ENCODE measurements around the gene OSBPL5. TPM values are rescaled to one million over a fixed set of nuclear protein-coding genes. Genes with fewer than 3 reads are reported as not detected.
"Not testable (repeated sequence)": the region's sequence is repeated elsewhere in the genome, so short reads cannot be mapped to it uniquely, and the experiment has no call there.

Gene OSBPL5
- total RNA-seq, 2 donors from 2014 or later, result 6.3 to 7.0 TPM

DNA sequence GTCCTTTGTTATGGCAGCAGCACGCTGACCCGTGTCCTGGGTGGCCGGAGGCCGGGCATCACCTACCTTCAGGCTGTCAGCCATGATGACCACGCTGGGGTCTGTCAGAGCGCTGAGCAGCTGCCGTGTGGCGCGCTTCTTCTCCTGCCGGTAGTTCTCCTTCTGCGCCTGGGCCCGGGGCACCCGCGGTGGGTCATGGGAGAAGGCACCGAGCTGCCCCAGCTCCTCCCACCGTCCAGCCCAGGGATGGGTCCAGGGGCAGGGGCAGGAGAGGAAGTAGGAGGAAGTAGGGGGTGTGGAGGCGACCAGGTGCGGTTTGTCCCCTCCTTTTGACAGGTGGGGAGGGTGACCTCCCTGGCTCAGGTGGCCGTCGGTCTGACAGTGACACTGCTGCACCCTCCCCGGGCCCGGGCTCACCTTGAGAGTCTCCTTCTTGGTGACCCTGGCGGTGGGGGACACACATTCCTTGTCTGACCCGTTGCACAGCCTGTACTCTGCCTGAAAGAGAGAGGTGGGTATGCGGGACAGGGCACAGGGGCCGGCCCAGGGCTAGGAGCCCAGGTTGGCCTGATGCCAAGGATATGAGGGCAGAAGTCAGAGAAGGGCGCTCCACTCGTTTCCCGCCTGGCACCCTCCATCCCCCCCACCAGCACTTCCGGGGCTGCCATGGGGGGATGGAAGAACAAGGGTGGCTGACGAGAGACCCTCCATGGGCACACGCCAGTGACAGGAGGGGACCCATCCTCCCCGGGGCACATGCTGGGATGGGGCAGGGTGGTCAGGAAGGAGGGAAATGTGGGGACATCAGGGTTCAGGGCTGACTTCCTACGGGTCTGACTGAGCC lies 43.0 kb downstream of the OSBPL5 start:
- H3K4me1 Mint-ChIP-seq (ENCODE audit: low read depth), result no peaks in the 10 kb centered on the region
- no peak for ATAC-seq (replicated peaks in 1 of 2)
- no peak for DNase-seq
- no peaks in the 10 kb centered on the region for H3K36me3 Mint-ChIP-seq (ENCODE audit: insufficient read depth in 2 of 2)
- no peak overlapping the region for H3K27ac Mint-ChIP-seq
- no peaks in the 10 kb centered on the region for H3K9me3 Mint-ChIP-seq
- H3K4me3 Mint-ChIP-seq, result no peak overlapping the region
- no peaks in the 10 kb centered on the region for H3K27me3 Mint-ChIP-seq (ENCODE audit: low read depth)

DNA sequence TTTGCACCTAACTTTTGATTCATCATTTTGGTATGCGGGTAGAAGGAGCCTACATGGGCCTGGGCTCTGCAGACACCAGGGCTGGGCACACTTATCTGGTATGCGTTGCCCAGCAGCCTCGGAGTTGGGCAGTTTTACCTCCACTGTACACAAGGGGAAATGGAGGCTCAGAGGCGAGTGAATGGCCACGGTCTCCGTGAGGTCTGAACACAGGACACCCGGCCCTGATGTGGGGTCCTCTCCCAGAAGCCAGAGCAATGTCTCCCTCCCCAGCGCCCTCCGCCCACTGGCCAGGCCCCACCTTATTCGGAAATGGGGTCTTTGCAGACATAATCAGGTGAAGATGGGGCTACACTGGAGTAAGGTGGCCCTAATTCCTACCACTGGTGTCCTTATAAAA lies 43.7 kb downstream of the OSBPL5 start:
- H3K4me3 Mint-ChIP-seq, result no peak overlapping the region
- no peaks in the 10 kb centered on the region for H3K4me1 Mint-ChIP-seq (ENCODE audit: low read depth)
- no peak for DNase-seq
- no peaks in the 10 kb centered on the region for H3K9me3 Mint-ChIP-seq
- no peak for ATAC-seq (replicated peaks in 1 of 2)
- peaks cover 0 to 2% of the 10 kb centered on the region in 2 donors for H3K36me3 Mint-ChIP-seq (ENCODE audit: insufficient read depth in 2 of 2)
- H3K27ac Mint-ChIP-seq, result no peak overlapping the region
- H3K27me3 Mint-ChIP-seq (ENCODE audit: low read depth), result no peaks in the 10 kb centered on the region

DNA sequence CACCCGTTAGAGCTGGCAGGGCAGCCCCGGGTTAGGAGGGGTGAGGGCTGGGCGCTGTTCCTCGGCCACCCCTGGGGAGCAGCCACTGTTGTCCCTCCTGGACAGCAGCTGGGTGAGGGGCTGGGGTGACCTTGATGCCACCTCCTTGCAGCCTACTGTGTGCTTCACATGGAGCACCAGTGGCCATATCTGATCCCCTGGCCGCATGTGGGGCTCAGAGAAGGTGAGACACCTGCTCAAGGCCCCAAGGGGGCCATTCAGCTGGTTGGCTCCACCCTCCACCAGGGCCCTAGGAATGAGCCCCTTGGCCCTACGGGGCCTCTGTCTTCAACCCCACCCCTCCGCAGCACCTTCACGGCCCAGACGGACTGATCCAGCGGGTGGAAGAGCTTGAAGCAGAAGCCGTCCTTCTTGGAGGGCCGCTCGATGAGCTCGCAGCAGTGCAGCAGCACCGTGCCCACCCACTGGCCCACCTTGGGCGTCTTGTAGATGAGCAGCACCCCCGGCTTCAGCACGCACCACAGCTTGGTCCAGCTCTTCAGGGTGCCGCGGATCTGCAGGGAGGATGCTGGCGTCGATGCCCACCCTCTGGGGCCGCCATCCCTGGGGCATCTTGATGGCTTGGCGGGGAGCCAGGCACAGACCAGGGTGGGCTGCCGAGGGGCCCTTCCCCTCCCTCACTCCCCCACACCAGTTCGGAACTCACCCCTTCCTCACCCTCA lies 44.9 kb downstream of the OSBPL5 start:
- Mint-ChIP-seq H3K27me3 (ENCODE audit: low read depth) (no peaks in the 10 kb centered on the region), H3K9me3 (peaks cover 2 to 3% of the 10 kb centered on the region in 2 donors), H3K36me3 (ENCODE audit: insufficient read depth in 2 of 2) (peaks cover 2 to 7% of the 10 kb centered on the region in 2 donors), H3K4me3 (no peak overlapping the region), H3K27ac (no peak overlapping the region), H3K4me1 (ENCODE audit: low read depth) (no peaks in the 10 kb centered on the region)
- ATAC-seq (replicated peaks in 1 of 2) (no peak), DNase-seq (no peak)

DNA sequence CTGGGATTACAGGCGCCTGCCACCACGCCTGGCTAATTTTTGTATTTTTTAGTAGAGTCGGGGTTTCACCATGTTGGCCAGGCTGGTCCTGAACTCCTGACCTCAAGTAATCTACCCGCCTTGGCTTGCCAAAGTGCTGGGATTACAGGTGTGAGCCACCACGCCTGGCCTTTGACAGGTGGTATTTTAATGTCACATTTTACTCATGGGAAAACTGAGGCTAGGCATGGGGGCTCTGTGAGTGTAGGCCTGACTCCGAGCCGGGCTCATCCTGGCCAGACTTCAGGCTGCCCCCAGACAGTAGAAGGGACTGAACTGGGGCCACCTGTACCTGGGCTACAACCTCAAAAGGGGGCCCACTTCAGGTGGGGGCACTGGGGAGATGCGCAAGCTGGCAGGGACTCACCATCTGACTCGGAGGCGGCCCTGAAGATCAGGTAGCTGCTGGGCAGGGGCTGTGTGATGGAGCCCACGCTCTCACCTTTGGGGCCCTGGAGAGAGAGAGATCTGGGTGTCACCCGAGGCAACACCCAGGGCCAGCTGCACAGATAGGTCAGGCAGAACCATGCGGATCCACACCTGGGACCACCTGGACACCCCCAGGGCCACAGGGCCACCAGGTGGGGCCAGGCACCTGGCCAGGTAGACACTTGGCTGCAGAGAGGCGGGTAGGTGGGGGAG lies 45.8 kb downstream of the OSBPL5 start:
- H3K36me3 Mint-ChIP-seq (ENCODE audit: insufficient read depth in 2 of 2), result peaks cover 3 to 12% of the 10 kb centered on the region in 2 donors
- no peaks in the 10 kb centered on the region for H3K27me3 Mint-ChIP-seq (ENCODE audit: low read depth)
- no peak for DNase-seq
- H3K27ac Mint-ChIP-seq, result no peak overlapping the region
- H3K9me3 Mint-ChIP-seq, result peaks cover 5% of the 10 kb centered on the region in 2 donors
- H3K4me3 Mint-ChIP-seq, result no peak overlapping the region
- no peak for ATAC-seq (replicated peaks in 1 of 2)
- H3K4me1 Mint-ChIP-seq (ENCODE audit: low read depth), result no peaks in the 10 kb centered on the region

DNA sequence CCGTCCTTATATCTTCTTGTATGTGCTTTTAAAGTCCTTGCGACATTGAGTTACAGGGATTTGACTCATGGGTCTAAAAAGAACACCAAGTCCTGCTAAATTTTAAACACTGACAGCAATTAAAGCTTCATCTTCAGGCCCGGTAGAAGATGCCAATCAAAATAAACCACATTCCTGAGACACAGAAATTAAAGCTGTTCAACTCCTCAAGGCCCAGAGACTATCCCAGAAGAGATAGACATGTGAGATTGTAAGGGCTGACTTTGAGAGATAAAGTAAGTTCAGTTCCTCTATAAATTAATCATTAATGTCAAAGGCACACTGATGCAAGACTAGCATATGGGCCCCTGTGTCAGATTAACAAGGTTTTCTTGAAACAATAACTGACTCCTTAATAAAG lies 49.8 kb downstream of the OSBPL5 start:
- H3K27me3 Mint-ChIP-seq (ENCODE audit: low read depth), result no peaks in the 10 kb centered on the region
- DNase-seq (no peak), ATAC-seq (replicated peaks in 1 of 2) (no peak)
- H3K27ac Mint-ChIP-seq, result no peak overlapping the region
- H3K9me3 Mint-ChIP-seq, result peaks cover 5 to 6% of the 10 kb centered on the region in 2 donors
- H3K36me3 Mint-ChIP-seq (ENCODE audit: insufficient read depth in 2 of 2), result peaks cover 6 to 16% of the 10 kb centered on the region in 2 donors
- no peak overlapping the region for H3K4me3 Mint-ChIP-seq
- no peaks in the 10 kb centered on the region for H3K4me1 Mint-ChIP-seq (ENCODE audit: low read depth)

DNA sequence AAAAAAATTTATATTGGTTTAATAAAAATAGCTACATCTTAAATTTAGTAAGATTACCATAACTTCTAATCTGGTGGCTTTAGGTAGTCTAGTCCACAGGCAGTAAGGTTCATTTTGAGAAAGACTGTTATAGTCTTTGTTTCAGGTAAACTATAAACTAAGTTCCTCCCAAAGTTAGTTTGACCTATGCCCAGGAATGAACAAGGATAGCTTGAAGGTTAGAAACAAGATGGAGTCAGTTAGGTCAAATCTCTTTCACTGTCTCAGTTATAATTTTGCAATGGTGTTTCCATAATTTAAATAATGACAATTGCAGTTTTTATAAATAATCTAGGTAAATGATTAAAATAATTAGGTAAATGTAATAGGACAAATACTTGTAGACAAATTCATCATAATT lies 51.4 kb downstream of the OSBPL5 start:
- not testable (repeated sequence) for H3K27me3 Mint-ChIP-seq (ENCODE audit: low read depth); H3K27ac Mint-ChIP-seq; H3K4me3 Mint-ChIP-seq; H3K4me1 Mint-ChIP-seq (ENCODE audit: low read depth); ATAC-seq (replicated peaks in 1 of 2); DNase-seq; H3K9me3 Mint-ChIP-seq
- H3K36me3 Mint-ChIP-seq (ENCODE audit: insufficient read depth in 2 of 2), result peaks cover 6 to 16% of the 10 kb centered on the region in 2 donors

DNA sequence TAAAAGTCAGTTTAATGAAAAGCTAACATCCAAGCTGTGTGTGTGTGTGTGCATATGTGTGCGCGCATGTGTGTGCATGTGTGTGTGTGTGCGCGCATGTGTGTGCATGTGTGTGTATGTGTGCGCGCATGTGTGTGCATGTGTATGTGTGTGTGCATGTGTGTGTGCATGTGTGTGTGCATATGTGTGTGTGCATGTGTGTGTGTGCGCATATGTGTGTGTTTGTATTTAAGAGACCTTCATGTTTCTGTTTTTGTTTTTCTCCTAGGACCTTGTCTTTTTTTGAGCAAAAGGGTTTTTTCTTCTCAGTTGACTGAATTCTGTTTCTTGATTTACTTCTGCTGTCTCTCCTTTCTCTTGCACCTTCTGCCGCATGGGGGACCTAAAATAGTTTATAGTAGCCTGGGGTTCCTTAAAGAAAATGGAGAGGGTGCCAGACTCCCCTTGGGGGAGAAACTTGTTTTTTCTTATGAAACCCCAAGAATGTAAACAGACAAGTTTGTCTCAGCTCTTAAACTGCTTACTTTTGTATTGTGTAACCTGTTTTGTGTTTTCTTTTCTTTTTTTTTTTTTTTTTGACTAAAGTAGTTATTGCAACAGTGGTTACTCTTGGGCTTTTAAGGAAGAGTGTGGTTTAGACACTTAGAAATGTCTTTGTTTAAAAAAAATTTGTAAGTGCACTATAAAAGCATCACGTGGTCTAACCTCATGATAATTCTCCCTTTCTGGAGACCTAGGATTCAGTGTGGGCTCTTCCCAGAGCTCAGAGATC lies 53.0 kb downstream of the OSBPL5 start:
- Mint-ChIP-seq H3K36me3 (ENCODE audit: insufficient read depth in 2 of 2) (peaks cover 6 to 16% of the 10 kb centered on the region in 2 donors), H3K9me3 (peaks cover 5 to 6% of the 10 kb centered on the region in 2 donors), H3K27ac (peak overlapping the region; percentile 57), H3K4me1 (ENCODE audit: low read depth) (no peaks in the 10 kb centered on the region), H3K4me3 (no peak overlapping the region), H3K27me3 (ENCODE audit: low read depth) (no peaks in the 10 kb centered on the region)
- DNase-seq (no peak), ATAC-seq (replicated peaks in 1 of 2) (no peak)

DNA sequence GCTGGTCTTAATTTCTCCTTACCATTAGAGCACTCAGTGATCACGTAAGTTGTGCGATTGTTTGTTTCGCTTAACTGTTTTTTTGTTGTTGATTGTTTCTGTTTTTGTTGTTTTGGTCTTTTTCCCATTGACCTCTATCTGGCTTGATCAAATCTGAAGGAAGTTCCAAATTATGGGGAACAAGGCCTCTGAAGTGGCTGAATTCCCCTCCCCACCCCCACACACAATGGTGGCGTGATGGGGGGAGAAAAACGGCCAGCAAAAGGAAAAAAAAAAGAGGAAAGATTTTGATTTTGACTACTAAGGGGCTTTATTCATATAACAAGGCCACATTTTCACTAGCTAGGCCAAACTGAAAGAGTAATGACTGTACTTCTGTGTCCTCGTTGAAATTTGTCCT lies 53.6 kb downstream of the OSBPL5 start:
- no peak overlapping the region for H3K4me3 Mint-ChIP-seq
- peaks cover 5 to 6% of the 10 kb centered on the region in 2 donors for H3K9me3 Mint-ChIP-seq
- H3K36me3 Mint-ChIP-seq (ENCODE audit: insufficient read depth in 2 of 2), result peaks cover 6 to 14% of the 10 kb centered on the region in 2 donors
- DNase-seq, result no peak
- no peak overlapping the region for H3K27ac Mint-ChIP-seq
- no peaks in the 10 kb centered on the region for H3K27me3 Mint-ChIP-seq (ENCODE audit: low read depth)
- H3K4me1 Mint-ChIP-seq (ENCODE audit: low read depth), result no peaks in the 10 kb centered on the region
- no peak for ATAC-seq (replicated peaks in 1 of 2)

DNA sequence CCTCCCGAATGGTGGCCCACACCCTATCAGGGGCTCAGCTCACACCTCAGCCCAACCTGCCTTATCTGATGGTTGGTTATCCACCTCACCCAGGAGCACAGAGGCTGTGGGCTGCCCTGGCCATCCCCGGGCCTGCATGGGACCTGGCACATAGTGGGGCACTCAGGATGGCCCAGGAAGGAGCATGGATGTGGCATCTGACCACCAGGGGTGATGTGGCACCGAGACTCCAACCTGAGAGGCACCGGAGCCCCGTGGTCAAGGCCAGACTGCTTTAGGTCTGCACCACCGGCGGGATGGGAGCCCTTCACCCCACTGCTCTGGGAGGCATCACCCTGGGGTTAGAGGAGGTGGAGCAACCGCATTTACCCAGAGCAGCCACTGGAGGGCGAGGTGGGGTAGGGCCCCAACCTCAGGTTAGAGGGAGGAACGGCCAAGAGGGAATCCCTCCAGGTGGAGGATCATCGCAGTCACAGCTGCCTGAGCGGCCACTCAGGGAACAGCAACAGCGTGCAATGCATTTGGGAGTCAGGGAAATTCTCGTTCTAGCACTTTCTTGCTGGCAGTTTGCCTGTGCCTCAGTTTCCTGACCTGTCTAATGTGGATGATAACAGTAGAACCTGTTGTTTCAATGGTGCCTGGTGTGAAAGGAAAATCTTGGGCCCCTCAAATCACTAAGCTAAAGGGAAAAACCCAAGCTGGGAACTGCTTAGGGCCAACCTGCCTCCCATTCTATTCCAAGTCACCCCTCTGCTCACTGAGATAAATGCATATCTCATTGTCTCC lies 55.0 kb downstream of the OSBPL5 start:
- Mint-ChIP-seq H3K36me3 (ENCODE audit: insufficient read depth in 2 of 2) (peaks cover 3 to 8% of the 10 kb centered on the region in 2 donors), H3K4me1 (ENCODE audit: low read depth) (no peaks in the 10 kb centered on the region), H3K9me3 (peaks cover 2 to 4% of the 10 kb centered on the region in 2 donors), H3K27ac (no peak overlapping the region), H3K27me3 (ENCODE audit: low read depth) (no peaks in the 10 kb centered on the region), H3K4me3 (no peak overlapping the region)
- peak; percentile 74 to 80 for ATAC-seq (replicated peaks in 1 of 2)
- DNase-seq, result peak; percentile 52 to 60

DNA sequence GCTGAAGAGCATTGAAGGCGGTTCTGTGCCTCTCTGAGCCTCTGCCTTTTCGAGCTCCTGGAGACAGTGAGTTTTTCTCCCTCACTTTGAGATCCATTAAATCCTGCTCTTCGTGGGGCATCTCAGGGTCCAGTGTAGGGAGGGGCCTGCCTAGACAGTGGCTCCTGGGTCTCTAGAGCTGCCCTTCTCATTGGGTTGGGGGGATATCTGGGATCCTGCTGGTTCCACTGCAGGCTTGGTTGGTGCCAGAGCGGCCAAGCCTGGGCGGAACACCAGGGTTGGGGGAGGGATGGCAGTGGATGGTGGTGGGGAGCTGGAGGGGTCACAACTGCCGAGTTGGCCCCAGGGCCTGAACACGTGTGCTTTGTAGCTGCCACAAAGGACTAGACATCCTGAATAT lies 55.7 kb downstream of the OSBPL5 start:
- H3K4me3 Mint-ChIP-seq, result no peak overlapping the region
- H3K9me3 Mint-ChIP-seq, result peaks cover 0 to 2% of the 10 kb centered on the region in 2 donors
- H3K36me3 Mint-ChIP-seq (ENCODE audit: insufficient read depth in 2 of 2), result peaks cover 3 to 5% of the 10 kb centered on the region in 2 donors
- ATAC-seq (replicated peaks in 1 of 2), result no peak
- no peak overlapping the region for H3K27ac Mint-ChIP-seq
- no peaks in the 10 kb centered on the region for H3K27me3 Mint-ChIP-seq (ENCODE audit: low read depth)
- H3K4me1 Mint-ChIP-seq (ENCODE audit: low read depth), result no peaks in the 10 kb centered on the region
- DNase-seq, result no peak

DNA sequence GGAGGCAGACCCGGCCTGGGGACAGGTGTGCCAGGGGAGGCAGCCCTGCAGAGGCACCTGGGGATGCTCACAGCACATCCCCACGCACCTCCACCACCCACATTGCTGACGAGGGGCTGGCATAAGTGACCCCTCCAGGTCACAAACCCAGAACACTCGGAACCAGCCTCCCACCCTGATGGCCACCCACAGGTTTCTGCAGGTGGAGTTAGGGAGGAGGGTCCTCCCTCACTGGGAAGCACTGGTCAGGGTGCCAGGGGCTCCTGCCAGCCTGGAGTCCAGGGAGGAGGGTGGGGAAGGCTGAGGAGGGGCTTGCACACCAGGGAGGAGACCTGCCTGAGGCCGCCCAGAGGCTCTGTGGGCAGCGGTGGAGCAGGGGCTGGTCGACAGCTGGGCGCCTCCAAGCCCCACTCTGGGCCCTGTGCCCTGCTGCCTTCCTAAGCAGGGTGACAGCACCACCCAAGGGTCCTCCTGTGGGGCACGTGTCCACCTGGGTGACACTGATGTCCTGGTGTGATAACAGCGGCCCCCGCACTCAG lies 56.9 kb downstream of the OSBPL5 start:
- no peaks in the 10 kb centered on the region for H3K4me1 Mint-ChIP-seq (ENCODE audit: low read depth)
- no peak overlapping the region for H3K4me3 Mint-ChIP-seq
- no peaks in the 10 kb centered on the region for H3K9me3 Mint-ChIP-seq
- ATAC-seq (replicated peaks in 1 of 2) (no peak), DNase-seq (no peak)
- H3K27ac Mint-ChIP-seq, result no peak overlapping the region
- no peaks in the 10 kb centered on the region for H3K36me3 Mint-ChIP-seq (ENCODE audit: insufficient read depth in 2 of 2)
- H3K27me3 Mint-ChIP-seq (ENCODE audit: low read depth), result no peaks in the 10 kb centered on the region
